Smooth muscle cell (in vitro differentiated cells): ENCODE measurements around the gene FOXP2. TPM values are rescaled to one million over a fixed set of nuclear protein-coding genes. Genes with fewer than 3 reads are reported as not detected.

ENCODE experiments used
- DNase-seq: peaks from one replicate; lab custom pipeline; 2025; ENCODE audit not compliant: unreplicated experiment; lab: John Stamatoyannopoulos, UW
- H2AFZ ChIP-seq: fragments of 200-600 bp; sonication (generic); 2 replicates; pipeline ENCODE4 v1.6.0; 2016; ENCODE audit warnings: antibody characterized with exemption, low read depth, mild to moderate bottlenecking
- H3F3A ChIP-seq: fragments of 200-600 bp; sonication (generic); 2 replicates; pipeline ENCODE4 v1.6.0; 2017; ENCODE audit warnings: antibody characterized with exemption, low read depth
- H3K27ac ChIP-seq: fragments of 200-600 bp; sonication (generic); 2 replicates; pipeline ENCODE4 v1.5.1; 2016; ENCODE audit warnings: low read depth, mild to moderate bottlenecking
- H3K27me3 ChIP-seq: fragments of 200-600 bp; sonication (generic); 2 replicates; pipeline ENCODE4 v1.6.1; 2016; ENCODE audit warnings: low read depth, mild to moderate bottlenecking
- H3K36me3 ChIP-seq: fragments of 200-600 bp; sonication (generic); 2 replicates; pipeline ENCODE4 v1.5.1; 2016; ENCODE audit warnings: low read depth
- H3K4me1 ChIP-seq: fragments of 200-600 bp; sonication (generic); 2 replicates; pipeline ENCODE4 v1.5.1; 2016; ENCODE audit warnings: low read depth
- H3K4me2 ChIP-seq: fragments of 200-600 bp; sonication (generic); 2 replicates; pipeline ENCODE4 v1.6.0; 2016; ENCODE audit warnings: mild to moderate bottlenecking
- H3K4me3 ChIP-seq: fragments of 200-600 bp; sonication (generic); 2 replicates; pipeline ENCODE4 v1.5.1; 2016; ENCODE audit warnings: mild to moderate bottlenecking
- H3K79me2 ChIP-seq: fragments of 200-600 bp; sonication (generic); 2 replicates; pipeline ENCODE4 v1.6.0; 2016; ENCODE audit warnings: low read depth, mild to moderate bottlenecking
- H3K9ac ChIP-seq: fragments of 200-600 bp; sonication (generic); 2 replicates; pipeline ENCODE4 v1.6.0; 2016; ENCODE audit warnings: low read depth
- H3K9me3 ChIP-seq: fragments of 200-600 bp; sonication (generic); replicated peaks from 2 replicates; pipeline ENCODE4 v1.5.1; 2016; ENCODE audit warnings: low read depth
- H4K20me1 ChIP-seq: fragments of 200-600 bp; sonication (generic); 2 replicates; pipeline ENCODE4 v1.6.0; 2016; ENCODE audit warnings: low read depth
- CTCF ChIP-seq: fragments of 200-600 bp; sonication (generic); IDR thresholded peaks from 2 replicates; pipeline ENCODE4 v1.5.1; 2017; ENCODE audit warnings: borderline replicate concordance, mild to moderate bottlenecking, antibody characterized with exemption; ENCODE audit not compliant: insufficient read depth, poor library complexity, severe bottlenecking
- WGBS: methylation state at CpG from one replicate; pipeline ENCODE4 v1.1.7; 2016; ENCODE audit warnings: low lambda C conversion rate; 5-methylcytosine and 5-hydroxymethylcytosine counted together
- polyA plus RNA-seq: library from polyadenylated mRNA; unstranded; fragments of >200 nt; fragmentation: Nextera tagmentation; extraction: Ambion mirVana; gene quantifications from 2 replicates; pipeline ENCODE4 v1.2.1, GENCODE V29; 2016
- total RNA-seq: library from RNA; depleted of rRNA; stranded (reverse); fragments of >200 nt; gene quantifications from 2 replicates; pipeline ENCODE4 v1.2.3, GENCODE V29; 2014

Gene FOXP2
- total and polyA plus RNA-seq, 2 experiments from 2014 or later: 0.86 to 1.1 TPM

DNA sequence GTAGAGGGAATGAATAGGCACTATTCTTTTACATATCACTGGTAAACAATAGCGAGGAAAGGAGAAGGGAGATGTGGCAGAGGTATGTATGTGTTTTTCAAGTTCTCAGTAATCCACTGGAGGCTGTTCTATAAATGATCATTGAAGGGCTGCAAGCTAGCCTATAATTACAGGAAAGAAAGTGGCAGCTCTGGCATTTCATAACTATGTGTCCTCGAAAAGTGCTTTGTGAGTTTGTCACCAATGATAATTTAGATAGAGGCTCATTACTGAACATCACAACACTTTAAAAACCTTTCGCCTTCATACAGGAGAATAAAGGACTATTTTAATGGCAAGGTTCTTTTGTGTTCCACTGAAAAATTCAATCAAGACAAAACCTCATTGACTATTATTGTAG, 235.1 kb downstream of the FOXP2 start:
- H3K27ac ChIP-seq: no peak overlapping the region
- no peak overlapping the region for H3K4me2 ChIP-seq
- H3K4me3 ChIP-seq: no peak overlapping the region
- no peaks in the 10 kb centered on the region for H3F3A ChIP-seq
- H3K4me1 ChIP-seq: no peaks in the 10 kb centered on the region
- 67% methylated on average over 3 of the region's 3 CpGs for WGBS
- H3K36me3 ChIP-seq: no peaks in the 10 kb centered on the region
- no peak overlapping the region for H2AFZ ChIP-seq
- no peaks in the 10 kb centered on the region for H4K20me1 ChIP-seq
- no peaks in the 10 kb centered on the region for H3K27me3 ChIP-seq
- no peak for DNase-seq
- no peaks in the 10 kb centered on the region for H3K79me2 ChIP-seq
- TF ChIP-seq CTCF: no peak
- H3K9ac ChIP-seq: no peak overlapping the region
- H3K9me3 ChIP-seq: no peaks in the 10 kb centered on the region

DNA sequence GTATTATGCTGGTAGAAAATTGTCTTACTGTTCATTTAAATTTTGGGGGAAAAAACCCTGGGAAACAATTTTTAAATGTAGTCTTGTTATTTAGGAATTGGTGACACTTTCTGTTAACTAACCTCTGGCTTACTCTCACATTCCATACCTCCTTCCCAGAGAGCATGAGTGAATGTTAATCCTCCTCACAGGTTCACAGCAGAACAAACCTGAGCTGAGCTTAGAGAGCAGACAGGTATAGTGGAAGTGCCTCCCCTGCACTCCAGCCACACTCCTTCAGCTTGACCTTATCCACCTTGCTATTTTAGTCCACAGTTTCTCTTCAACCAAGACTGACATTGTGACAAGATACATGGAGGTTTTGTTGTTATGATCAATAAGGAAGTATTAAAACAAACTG, 235.9 kb downstream of the FOXP2 start:
- Histone ChIP-seq H3K27ac (no peak overlapping the region), H3K4me1 (no peaks in the 10 kb centered on the region), H3K36me3 (no peaks in the 10 kb centered on the region), H3K9ac (no peak overlapping the region), H3K9me3 (no peaks in the 10 kb centered on the region), H3K79me2 (no peaks in the 10 kb centered on the region), H3K4me2 (no peak overlapping the region), H4K20me1 (no peaks in the 10 kb centered on the region), H2AFZ (no peak overlapping the region), H3F3A (no peaks in the 10 kb centered on the region), H3K27me3 (no peaks in the 10 kb centered on the region), H3K4me3 (no peak overlapping the region)
- DNase-seq: no peak
- no peak for TF ChIP-seq CTCF

GRCh38 chr7:114652041-114652440, 237.4 kb downstream of the FOXP2 start:
- H3K9me3 ChIP-seq: no peaks in the 10 kb centered on the region
- H3K9ac ChIP-seq: no peak overlapping the region
- H3K36me3 ChIP-seq: no peaks in the 10 kb centered on the region
- no peaks in the 10 kb centered on the region for H3K79me2 ChIP-seq
- H3F3A ChIP-seq: no peaks in the 10 kb centered on the region
- DNase-seq: no peak
- H4K20me1 ChIP-seq: no peaks in the 10 kb centered on the region
- H3K27me3 ChIP-seq: no peaks in the 10 kb centered on the region
- H2AFZ ChIP-seq: no peak overlapping the region
- TF ChIP-seq CTCF: no peak
- H3K4me3 ChIP-seq: no peak overlapping the region
- H3K4me1 ChIP-seq: no peaks in the 10 kb centered on the region
- no peak overlapping the region for H3K27ac ChIP-seq
- no peak overlapping the region for H3K4me2 ChIP-seq
- 71% methylated on average over 5 of the region's 5 CpGs for WGBS

DNA sequence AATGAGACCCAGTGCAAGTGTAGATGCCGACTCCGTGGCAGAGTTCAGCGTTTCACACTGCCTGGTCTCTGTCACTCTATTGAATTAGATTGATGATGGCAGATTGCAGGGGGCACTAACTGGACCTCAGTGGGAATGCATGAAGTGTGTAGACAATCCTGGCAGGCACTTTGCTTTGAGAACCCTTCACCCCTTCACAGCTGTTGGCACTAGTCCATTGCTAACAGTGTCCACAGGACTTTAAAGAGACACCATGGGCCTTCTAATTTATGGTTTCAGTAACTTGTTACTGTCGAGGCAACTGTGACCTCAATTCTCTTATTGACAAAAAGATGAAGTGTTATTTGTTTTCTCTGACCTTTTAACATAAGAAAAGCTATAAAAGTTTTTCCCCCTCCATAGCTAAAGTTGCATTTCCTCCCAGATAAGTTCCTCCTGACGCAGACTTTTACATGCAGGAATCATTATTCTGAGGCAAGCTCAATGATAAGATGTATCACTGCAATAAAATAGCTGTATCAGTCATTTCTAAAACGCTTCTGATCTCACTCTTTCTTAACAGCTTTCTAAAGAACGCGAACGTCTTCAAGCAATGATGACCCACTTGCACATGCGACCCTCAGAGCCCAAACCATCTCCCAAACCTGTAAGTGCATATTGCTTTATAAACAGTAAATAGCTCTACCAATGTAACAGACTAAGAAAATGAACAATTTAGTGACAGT, 238.9 kb downstream of the FOXP2 start:
- H3K4me2 ChIP-seq: peak overlapping the region; percentile 7
- H3K27ac ChIP-seq: no peak overlapping the region
- no peaks in the 10 kb centered on the region for H3K27me3 ChIP-seq
- no peaks in the 10 kb centered on the region for H3K79me2 ChIP-seq
- H4K20me1 ChIP-seq: no peaks in the 10 kb centered on the region
- no peak overlapping the region for H3K4me3 ChIP-seq
- H3K9ac ChIP-seq: no peak overlapping the region
- no peak for TF ChIP-seq CTCF
- H2AFZ ChIP-seq: peak overlapping the region; percentile 28
- H3F3A ChIP-seq: no peaks in the 10 kb centered on the region
- no peak for DNase-seq
- H3K4me1 ChIP-seq: no peaks in the 10 kb centered on the region
- whole genome bisulfite sequencing: 34% methylated on average over 10 of the region's 10 CpGs
- H3K36me3 ChIP-seq: no peaks in the 10 kb centered on the region
- no peaks in the 10 kb centered on the region for H3K9me3 ChIP-seq
